HepG2 (cell line): ENCODE results near the gene MCU. TPM values are rescaled to one million over a fixed set of nuclear protein-coding genes. Genes with fewer than 3 reads are reported as not detected.

Experiments used
- ATAC-seq: fragments of 200-7000 bp; cut with Tn5 transposase; 3 replicates; pipeline ENCODE4 v1.9.1; 2020; ENCODE audit warnings: mild to moderate bottlenecking, moderate library complexity
- BruUV-seq: library from RNA; stranded (reverse); fragments of 400-500 nt; replicated peaks from 2 replicates; lab custom pipeline; 2021; lab: Mats Ljungman, UMichigan
- CTCF ChIA-PET: fragments of 300-600 bp; formaldehyde crosslinking; extraction: SDS; loops from one replicate; lab custom pipeline; 2021; ENCODE audit warnings: low total read pairs, inconsistent platforms, low intra/inter-chr PET ratio; lab: Yijun Ruan, JAX
- POLR2A ChIA-PET: fragments of 350-600 bp; sonication (Branson Sonifier 250); formaldehyde crosslinking; loops from one replicate; lab custom pipeline; 2020; ENCODE audit warnings: antibody characterized with exemption, inconsistent platforms; lab: Yijun Ruan, JAX
- DNase-seq: peaks from one replicate; pipeline ENCODE4 v3.0.0-alpha.2; 2015; ENCODE audit warnings: low spot score
- FAIRE-seq: peaks from 3 replicates; lab custom pipeline; 2011; peaks lifted over from hg19 to GRCh38; lab: Jason Lieb, UNC
- H2AFZ ChIP-seq: one replicate; pipeline ENCODE4 v1.6.1; 2011; ENCODE audit warnings: low read length, inconsistent platforms
- H3K27ac ChIP-seq: fragments of 300-600 bp; 3 replicates; pipeline ENCODE4 v1.8.0; 2011; ENCODE audit warnings: mixed run types, mild to moderate bottlenecking, mixed read lengths, low read length, inconsistent platforms; ENCODE audit not compliant: insufficient read depth; ENCODE audit errors: extremely low read length
- H3K27me3 ChIP-seq, 2 experiments: fragments of 200-600 bp in 1 of 2; 2 replicates in 1 of 2; 3 replicates in 1 of 2; pipeline versions ENCODE4 v1.6.0 to v1.8.0; 2011; ENCODE audit warnings: low read length in 2 of 2, mild to moderate bottlenecking in 2 of 2, moderate library complexity in 2 of 2, inconsistent platforms in 1 of 2; ENCODE audit not compliant: insufficient read depth in 2 of 2, control insufficient read depth in 1 of 2
- H3K36me3 ChIP-seq, 2 experiments: fragments of 200-600 bp in 1 of 2; replicated peaks in 1 of 2; 2 replicates in 1 of 2; 3 replicates in 1 of 2; pipeline versions ENCODE4 v1.5.1 to v1.8.0; 2011; ENCODE audit warnings: low read length in 2 of 2, inconsistent platforms in 1 of 2; ENCODE audit not compliant: insufficient read depth in 2 of 2, control insufficient read depth in 1 of 2
- H3K4me1 ChIP-seq: 2 replicates; pipeline ENCODE4 v1.5.1; 2012; ENCODE audit warnings: low read length, inconsistent platforms; ENCODE audit not compliant: insufficient read depth
- H3K4me2 ChIP-seq: 2 replicates; pipeline ENCODE4 v1.6.0; 2011; ENCODE audit warnings: low read depth, low read length, inconsistent platforms
- H3K4me3 ChIP-seq, 3 experiments: fragments of 200-600 bp in 1 of 3; sonication (generic), shearing (Covaris generic) in 1 of 3; replicated peaks in 1 of 3; 2 replicates each; pipeline ENCODE4 v1.5.1; 2011 to 2016; ENCODE audit warnings: low read length in 3 of 3, inconsistent platforms in 2 of 3, low read depth in 2 of 3, mild to moderate bottlenecking in 2 of 3, control low read depth in 1 of 3, mixed read lengths in 1 of 3; ENCODE audit not compliant: insufficient read depth in 1 of 3
- H3K79me2 ChIP-seq: one replicate; pipeline ENCODE4 v1.6.1; 2011; ENCODE audit warnings: low read length, inconsistent platforms; ENCODE audit not compliant: insufficient read depth
- H3K9ac ChIP-seq: 2 replicates; pipeline ENCODE4 v1.6.0; 2011; ENCODE audit warnings: mild to moderate bottlenecking, low read depth, low read length, inconsistent platforms; ENCODE audit not compliant: insufficient read depth
- H3K9me3 ChIP-seq: 2 replicates; pipeline ENCODE4 v1.5.1; 2012; ENCODE audit warnings: mild to moderate bottlenecking, low read length
- H4K20me1 ChIP-seq: 2 replicates; pipeline ENCODE4 v1.6.0; 2011; ENCODE audit warnings: inconsistent platforms, mild to moderate bottlenecking, low read length, moderate library complexity; ENCODE audit not compliant: insufficient read depth
- GFI1 ChIP-seq: sonication (generic); formaldehyde crosslinking; IDR thresholded peaks from 2 replicates; pipeline ENCODE4 v1.5.0; 2020; ENCODE audit warnings: missing genetic modification reagents, mild to moderate bottlenecking, borderline replicate concordance
- NFKBIZ ChIP-seq: IDR thresholded peaks from 2 replicates; pipeline ENCODE4 v1.6.1; 2018; ENCODE audit warnings: missing genetic modification reagents, missing compliant biosample characterization
- PAXIP1 ChIP-seq: sonication (generic); formaldehyde crosslinking; conservative IDR thresholded peaks from 2 replicates; pipeline ENCODE4 v1.4.0; 2020; ENCODE audit warnings: mild to moderate bottlenecking, missing genetic modification reagents, moderate library complexity
- RBAK ChIP-seq: sonication (generic); formaldehyde crosslinking; IDR thresholded peaks from 2 replicates; pipeline ENCODE4 v1.5.1; 2020; ENCODE audit warnings: mild to moderate bottlenecking, missing genetic modification reagents
- RELA ChIP-seq: sonication (generic); formaldehyde crosslinking; IDR thresholded peaks from 2 replicates; pipeline ENCODE4 v1.4.0; 2020; ENCODE audit warnings: missing genetic modification reagents
- SAP130 ChIP-seq: IDR thresholded peaks from 2 replicates; pipeline ENCODE4 v1.6.1; 2016; ENCODE audit warnings: low read depth
- SMAD1 ChIP-seq: sonication (generic); formaldehyde crosslinking; IDR thresholded peaks from 2 replicates; pipeline ENCODE4 v1.4.0; 2020; ENCODE audit warnings: missing genetic modification reagents, low read depth, mild to moderate bottlenecking, borderline replicate concordance
- SMARCE1 ChIP-seq: fragments of 450-650 bp; IDR thresholded peaks from 2 replicates; pipeline ENCODE4 v1.6.1; 2017; ENCODE audit warnings: borderline replicate concordance
- SOX6 ChIP-seq, 2 experiments: fragments of 450-650 bp in 1 of 2; sonication (generic) in 1 of 2; formaldehyde crosslinking in 1 of 2; IDR thresholded peaks; 2 replicates each; pipeline versions ENCODE4 v1.4.0 to v1.6.1; 2017 to 2020; ENCODE audit warnings: antibody characterized with exemption in 1 of 2, mild to moderate bottlenecking in 1 of 2, missing genetic modification reagents in 1 of 2
- ZFP1 ChIP-seq: IDR thresholded peaks from 2 replicates; pipeline ENCODE4 v1.6.1; 2016
- ZNF337 ChIP-seq: sonication (generic); formaldehyde crosslinking; IDR thresholded peaks from 2 replicates; pipeline ENCODE4 v1.5.1; 2020; ENCODE audit warnings: missing genetic modification reagents, low read depth, mild to moderate bottlenecking, borderline replicate concordance
- ZNF343 ChIP-seq: sonication (generic); formaldehyde crosslinking; IDR thresholded peaks from 2 replicates; pipeline ENCODE4 v1.4.0; 2020; ENCODE audit warnings: mild to moderate bottlenecking, missing genetic modification reagents
- ZNF530 ChIP-seq: sonication (generic); formaldehyde crosslinking; IDR thresholded peaks from 2 replicates; pipeline ENCODE4 v1.5.0; 2020; ENCODE audit warnings: low read depth, mild to moderate bottlenecking, missing genetic modification reagents
- WGBS: methylation state at CpG from one replicate; pipeline ENCODE4 v1.1.6; 2017; ENCODE audit warnings: low lambda C conversion rate; 5-methylcytosine and 5-hydroxymethylcytosine counted together
- in situ Hi-C: cut with HindIII; loops from 2 replicates; pipeline ENCODE4 v1.10.0; 2017; ENCODE audit warnings: low pct_unique_long_range_greater_than_20kb; ENCODE audit not compliant: extremely low pct_ligation_motif_present
- intact Hi-C: fragments of 100-400 bp; cut with micrococcal nuclease; formaldehyde crosslinking; loops from one replicate; pipeline ENCODE4 v1.10.0; 2022; ENCODE audit not compliant: unreplicated experiment
- polyA plus RNA-seq, 8 experiments: library from polyadenylated mRNA; depleted of rRNA in 3 of 8; stranded (reverse) in 7 of 8; unstranded in 1 of 8; fragments of >200 nt; fragmentation: Illumina TruSeq in 4 of 8; extraction: Trizol in 4 of 8; gene quantifications; 2 replicates each; pipeline versions ENCODE4 v1.2.1 to v1.2.3, GENCODE V29; 2011 to 2016; ENCODE audit warnings: low read depth in 4 of 8, missing spikeins in 1 of 8, mixed read lengths in 1 of 8; ENCODE audit not compliant: insufficient read depth in 1 of 8
- total RNA-seq, 5 experiments: library from RNA; depleted of rRNA; stranded (reverse); fragments of >200 nt; fragmentation: Illumina TruSeq; extraction: Trizol; gene quantifications; 2 replicates each; pipeline ENCODE4 v1.2.3, GENCODE V29; 2016; ENCODE audit warnings: low read depth in 1 of 5
- TF ChIP-seq, protein P1 (sequence below): sonication (generic); formaldehyde crosslinking; IDR thresholded peaks from 2 replicates; pipeline ENCODE4 v1.4.0; 2020; ENCODE audit warnings: low read depth, mild to moderate bottlenecking, missing genetic modification reagents
- TF ChIP-seq, protein P2 (sequence below): sonication (generic); formaldehyde crosslinking; IDR thresholded peaks from 2 replicates; pipeline ENCODE4 v1.4.0; 2020; ENCODE audit warnings: mild to moderate bottlenecking, missing genetic modification reagents, borderline replicate concordance

MCU gene
- total and polyA plus RNA-seq, 2 of the 13 experiments (the other 11 are each of a cell fraction or from before 2014, with no cell fraction given), result 25.9 to 64.5 TPM

GRCh38 chr10:72800000-72800740 lies 108.2 kb downstream of the MCU start:
- BruUV-seq, result no TSS peak
- peak; percentile 64 for ATAC-seq
- no peaks in the 10 kb centered on the region for H3K27me3 ChIP-seq
- H3K4me1 ChIP-seq, result peaks cover 23% of the 10 kb centered on the region
- DNase-seq, result peak; percentile 78
- no peaks in the 10 kb centered on the region for H3K79me2 ChIP-seq
- in situ Hi-C loops, result no loop called here
- no peaks in the 10 kb centered on the region for H3K36me3 ChIP-seq
- no peak overlapping the region for H3K4me3 ChIP-seq
- no peak for FAIRE-seq
- no peak overlapping the region for H3K4me2 ChIP-seq
- 87% methylated on average over 4 of the region's 4 CpGs for WGBS
- no peaks in the 10 kb centered on the region for H3K9me3 ChIP-seq
- intact Hi-C loops, result no loop called here
- no peak overlapping the region for H3K27ac ChIP-seq
- ChIA-PET POLR2A (no interaction called here), CTCF (no interaction called here)
- H3K9ac ChIP-seq, result no peak overlapping the region
- no peaks in the 10 kb centered on the region for H4K20me1 ChIP-seq
- no peak overlapping the region for H2AFZ ChIP-seq
- no peak for TF ChIP-seq ZNF343
- no peak for TF ChIP-seq PAXIP1
- TF ChIP-seq ZNF337 (CRISPR knock-in tag), result no peak
- no peak for TF ChIP-seq RELA (CRISPR knock-in tag)
- TF ChIP-seq SAP130, result 0 out of 2 replicates have a peak, but pooled peaks have one; percentile 17
- TF ChIP-seq, protein P1, sequence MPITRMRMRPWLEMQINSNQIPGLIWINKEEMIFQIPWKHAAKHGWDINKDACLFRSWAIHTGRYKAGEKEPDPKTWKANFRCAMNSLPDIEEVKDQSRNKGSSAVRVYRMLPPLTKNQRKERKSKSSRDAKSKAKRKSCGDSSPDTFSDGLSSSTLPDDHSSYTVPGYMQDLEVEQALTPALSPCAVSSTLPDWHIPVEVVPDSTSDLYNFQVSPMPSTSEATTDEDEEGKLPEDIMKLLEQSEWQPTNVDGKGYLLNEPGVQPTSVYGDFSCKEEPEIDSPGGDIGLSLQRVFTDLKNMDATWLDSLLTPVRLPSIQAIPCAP (CRISPR knock-in tag), result no peak
- no peak for TF ChIP-seq ZNF530 (CRISPR knock-in tag)
- TF ChIP-seq SMAD1 (CRISPR knock-in tag), result no peak
- TF ChIP-seq, protein P2, sequence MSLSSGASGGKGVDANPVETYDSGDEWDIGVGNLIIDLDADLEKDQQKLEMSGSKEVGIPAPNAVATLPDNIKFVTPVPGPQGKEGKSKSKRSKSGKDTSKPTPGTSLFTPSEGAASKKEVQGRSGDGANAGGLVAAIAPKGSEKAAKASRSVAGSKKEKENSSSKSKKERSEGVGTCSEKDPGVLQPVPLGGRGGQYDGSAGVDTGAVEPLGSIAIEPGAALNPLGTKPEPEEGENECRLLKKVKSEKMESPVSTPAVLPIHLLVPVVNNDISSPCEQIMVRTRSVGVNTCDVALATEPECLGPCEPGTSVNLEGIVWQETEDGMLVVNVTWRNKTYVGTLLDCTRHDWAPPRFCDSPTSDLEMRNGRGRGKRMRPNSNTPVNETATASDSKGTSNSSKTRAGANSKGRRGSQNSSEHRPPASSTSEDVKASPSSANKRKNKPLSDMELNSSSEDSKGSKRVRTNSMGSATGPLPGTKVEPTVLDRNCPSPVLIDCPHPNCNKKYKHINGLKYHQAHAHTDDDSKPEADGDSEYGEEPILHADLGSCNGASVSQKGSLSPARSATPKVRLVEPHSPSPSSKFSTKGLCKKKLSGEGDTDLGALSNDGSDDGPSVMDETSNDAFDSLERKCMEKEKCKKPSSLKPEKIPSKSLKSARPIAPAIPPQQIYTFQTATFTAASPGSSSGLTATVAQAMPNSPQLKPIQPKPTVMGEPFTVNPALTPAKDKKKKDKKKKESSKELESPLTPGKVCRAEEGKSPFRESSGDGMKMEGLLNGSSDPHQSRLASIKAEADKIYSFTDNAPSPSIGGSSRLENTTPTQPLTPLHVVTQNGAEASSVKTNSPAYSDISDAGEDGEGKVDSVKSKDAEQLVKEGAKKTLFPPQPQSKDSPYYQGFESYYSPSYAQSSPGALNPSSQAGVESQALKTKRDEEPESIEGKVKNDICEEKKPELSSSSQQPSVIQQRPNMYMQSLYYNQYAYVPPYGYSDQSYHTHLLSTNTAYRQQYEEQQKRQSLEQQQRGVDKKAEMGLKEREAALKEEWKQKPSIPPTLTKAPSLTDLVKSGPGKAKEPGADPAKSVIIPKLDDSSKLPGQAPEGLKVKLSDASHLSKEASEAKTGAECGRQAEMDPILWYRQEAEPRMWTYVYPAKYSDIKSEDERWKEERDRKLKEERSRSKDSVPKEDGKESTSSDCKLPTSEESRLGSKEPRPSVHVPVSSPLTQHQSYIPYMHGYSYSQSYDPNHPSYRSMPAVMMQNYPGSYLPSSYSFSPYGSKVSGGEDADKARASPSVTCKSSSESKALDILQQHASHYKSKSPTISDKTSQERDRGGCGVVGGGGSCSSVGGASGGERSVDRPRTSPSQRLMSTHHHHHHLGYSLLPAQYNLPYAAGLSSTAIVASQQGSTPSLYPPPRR (CRISPR knock-in tag), result 0 out of 2 replicates have a peak, but pooled peaks have one; percentile 14
- TF ChIP-seq NFKBIZ, result no peak
- no peak for TF ChIP-seq ZFP1 (CRISPR knock-in tag)
- peak; percentile 38; the same call in 1 of the 2 replicates for TF ChIP-seq GFI1 (CRISPR knock-in tag)
- TF ChIP-seq SOX6 (IDR thresholded peaks at IDR 0.05), result no peak
- TF ChIP-seq SOX6 (CRISPR knock-in tag; IDR thresholded peaks at IDR 0.05), result peak; percentile 38; the same call in 1 of the 2 replicates
- no peak for TF ChIP-seq SMARCE1
- no peak for TF ChIP-seq RBAK
